Esophagus squamous epithelium (tissue), 5 donors: ENCODE data around the gene RABEP2. TPM values are rescaled to one million over a fixed set of nuclear protein-coding genes. Genes with fewer than 3 reads are reported as not detected.

ENCODE experiments used
- DNase-seq: peaks from one replicate; lab custom pipeline; 2025; lab: John Stamatoyannopoulos, UW
- H3K27ac ChIP-seq, 4 donors: fragments of 200-600 bp; sonication (generic); one replicate each; pipeline ENCODE4 v1.5.1; 2016 to 2019; ENCODE audit warnings: mild to moderate bottlenecking in 1 of 4
- H3K27me3 ChIP-seq, 4 donors: fragments of 200-600 bp; sonication (generic); 1 replicate in 3 of 4; 2 replicates in 1 of 4; pipeline versions ENCODE4 v1.5.1 to v1.6.0; 2017 to 2021; ENCODE audit warnings: antibody characterized with exemption in 1 of 4
- H3K36me3 ChIP-seq, 3 donors: fragments of 200-600 bp; sonication (generic); one replicate each; pipeline ENCODE4 v1.5.1; 2016 to 2019
- H3K4me1 ChIP-seq, 3 donors: fragments of 200-600 bp; sonication (generic); one replicate each; pipeline ENCODE4 v1.5.1; 2017 to 2019
- H3K4me3 ChIP-seq, 4 donors: fragments of 200-600 bp; sonication (generic); 1 replicate in 3 of 4; 2 replicates in 1 of 4; pipeline ENCODE4 v1.5.1; 2016 to 2019; ENCODE audit warnings: mild to moderate bottlenecking in 2 of 4, moderate library complexity in 1 of 4
- H3K9me3 ChIP-seq, 3 donors: fragments of 200-600 bp; sonication (generic); one replicate each; pipeline ENCODE4 v1.5.1; 2016 to 2019
- POLR2A ChIP-seq, 4 donors: fragments of 450-650 bp; IDR thresholded peaks; one replicate each; pipeline ENCODE4 v1.6.1; 2017; ENCODE audit warnings: antibody characterized with exemption in 4 of 4, mild to moderate bottlenecking in 4 of 4, moderate library complexity in 3 of 4
- WGBS, 2 donors: methylation state at CpG; one replicate each; pipeline ENCODE4 v1.1.5; 2018; 5-methylcytosine and 5-hydroxymethylcytosine counted together
- intact Hi-C: fragments of 100-400 bp; cut with DNase I; formaldehyde crosslinking; loops from one replicate; pipeline ENCODE4 v1.15.0; 2022
- total RNA-seq, 4 donors: library from RNA; depleted of rRNA; stranded (reverse); fragments of >200 nt; gene quantifications; one replicate each; pipeline ENCODE4 v1.1.0, GENCODE V29; 2016
- TF ChIP-seq, protein P1 (sequence below), 6 experiments: fragments of 450-650 bp in 4 of 6; fragments of 200-600 bp in 2 of 6; sonication (generic) in 2 of 6; IDR thresholded peaks; one replicate each; pipeline ENCODE4 v1.5.1; 2016 to 2019; ENCODE audit warnings: antibody characterized with exemption in 6 of 6, mild to moderate bottlenecking in 4 of 6, moderate library complexity in 4 of 6
- donor health status: DM: yes; HTN: yes; CAD: no.

RABEP2 gene
- total RNA-seq, 4 donors from 2014 or later, result 28.7 to 47.2 (median 37.2) TPM

DNA sequence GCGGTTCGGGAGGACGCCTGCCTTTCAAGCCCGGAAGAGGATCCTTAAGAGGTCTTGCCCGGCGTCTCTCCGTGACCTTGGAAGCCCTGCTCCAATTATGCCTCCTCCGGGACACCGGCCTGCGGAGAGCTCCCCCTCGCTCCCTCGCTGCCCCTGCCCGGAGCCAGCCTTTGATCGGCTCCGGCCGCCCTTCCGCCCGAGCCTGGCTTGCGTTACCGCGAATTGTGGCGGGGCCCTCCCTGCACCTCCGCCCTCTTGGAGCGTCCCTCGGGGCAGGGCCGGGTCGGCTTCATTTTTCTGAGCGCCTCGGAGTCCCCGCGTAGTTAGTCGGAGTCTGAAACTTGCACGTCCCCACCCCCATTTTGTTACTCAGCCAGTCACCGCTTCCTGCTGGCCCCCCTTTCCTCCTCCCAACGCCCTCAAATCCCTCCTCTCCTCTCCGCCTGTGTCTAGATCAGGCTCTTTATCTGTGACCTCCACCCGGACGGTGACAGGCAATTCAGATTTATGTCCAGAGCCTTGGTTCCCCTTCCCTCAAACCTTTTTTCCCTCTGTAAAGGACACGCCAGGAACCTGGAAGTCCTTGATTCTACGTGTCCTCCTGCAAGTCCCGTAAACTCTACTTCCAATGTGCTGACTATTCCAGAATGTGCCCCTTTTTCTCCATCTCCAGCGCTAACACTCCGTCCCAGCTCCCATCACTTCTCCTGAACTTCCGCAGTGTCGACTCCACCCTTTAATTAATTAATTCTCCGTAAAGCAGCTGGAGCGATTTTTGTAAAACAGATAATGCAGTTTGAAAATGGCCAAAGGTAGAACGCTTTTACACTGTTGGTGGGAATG is 569 bp upstream of the RABEP2 start:
- peak in 2 of 4 donors; percentile 38 to 55 for TF ChIP-seq POLR2A (IDR thresholded peaks at IDR 0.05)
- TF ChIP-seq, protein P1, sequence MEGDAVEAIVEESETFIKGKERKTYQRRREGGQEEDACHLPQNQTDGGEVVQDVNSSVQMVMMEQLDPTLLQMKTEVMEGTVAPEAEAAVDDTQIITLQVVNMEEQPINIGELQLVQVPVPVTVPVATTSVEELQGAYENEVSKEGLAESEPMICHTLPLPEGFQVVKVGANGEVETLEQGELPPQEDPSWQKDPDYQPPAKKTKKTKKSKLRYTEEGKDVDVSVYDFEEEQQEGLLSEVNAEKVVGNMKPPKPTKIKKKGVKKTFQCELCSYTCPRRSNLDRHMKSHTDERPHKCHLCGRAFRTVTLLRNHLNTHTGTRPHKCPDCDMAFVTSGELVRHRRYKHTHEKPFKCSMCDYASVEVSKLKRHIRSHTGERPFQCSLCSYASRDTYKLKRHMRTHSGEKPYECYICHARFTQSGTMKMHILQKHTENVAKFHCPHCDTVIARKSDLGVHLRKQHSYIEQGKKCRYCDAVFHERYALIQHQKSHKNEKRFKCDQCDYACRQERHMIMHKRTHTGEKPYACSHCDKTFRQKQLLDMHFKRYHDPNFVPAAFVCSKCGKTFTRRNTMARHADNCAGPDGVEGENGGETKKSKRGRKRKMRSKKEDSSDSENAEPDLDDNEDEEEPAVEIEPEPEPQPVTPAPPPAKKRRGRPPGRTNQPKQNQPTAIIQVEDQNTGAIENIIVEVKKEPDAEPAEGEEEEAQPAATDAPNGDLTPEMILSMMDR (IDR thresholded peaks at IDR 0.05), result no peak
- peak overlapping the region; percentile 54 to 95 (median 72) for H3K4me3 ChIP-seq
- peak overlapping the region; percentile 90 to 99 (median 96) for H3K27ac ChIP-seq
- peaks cover 0 to 20% (median 0%) of the 10 kb centered on the region in 3 donors for H3K36me3 ChIP-seq
- no peaks in the 10 kb centered on the region for H3K27me3 ChIP-seq
- intact Hi-C loops, result no loop called here
- DNase-seq, result peak; percentile 61
- H3K4me1 ChIP-seq, result peaks cover 10 to 28% (median 15%) of the 10 kb centered on the region in 3 donors
- no peaks in the 10 kb centered on the region for H3K9me3 ChIP-seq
- 1% methylated on average over 24 to 42 of the region's 48 CpGs for WGBS, 2 donors

DNA sequence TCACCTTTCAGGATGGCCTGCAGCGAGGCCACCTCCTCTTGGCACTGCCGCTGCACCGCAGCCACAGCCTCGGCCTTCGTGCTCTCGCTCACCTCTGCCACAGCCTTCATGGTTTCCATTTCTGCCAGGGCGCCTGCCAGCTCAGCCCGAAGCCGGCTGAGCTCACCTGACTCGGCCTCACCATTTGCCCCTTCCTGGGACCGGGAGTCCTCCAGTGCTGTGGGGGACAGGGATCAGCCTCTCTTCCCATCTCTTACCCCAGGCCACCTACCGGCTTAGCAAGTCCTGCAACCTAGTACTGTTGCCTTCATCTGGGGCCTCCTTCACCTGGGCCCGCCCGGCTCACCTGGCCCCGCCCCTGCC is 658 bp downstream of the RABEP2 start:
- H3K36me3 ChIP-seq, result peaks cover under 1 to 31% (median 5%) of the 10 kb centered on the region in 3 donors
- intact Hi-C loops, result no loop called here
- H3K27me3 ChIP-seq, result no peaks in the 10 kb centered on the region
- WGBS, 2 donors, result 25 to 27% methylated on average over 7 of the region's 15 CpGs
- peak in 1 of 4 donors; percentile 38 for TF ChIP-seq POLR2A (IDR thresholded peaks at IDR 0.05)
- TF ChIP-seq, protein P1 (IDR thresholded peaks at IDR 0.05), result peak in 3 of 6 experiments; percentile 39 to 45 (median 40)
- peak overlapping the region; percentile 90 to 99 (median 96) for H3K27ac ChIP-seq
- no peak for DNase-seq
- H3K4me1 ChIP-seq, result peaks cover 10 to 28% (median 15%) of the 10 kb centered on the region in 3 donors
- no peaks in the 10 kb centered on the region for H3K9me3 ChIP-seq
- H3K4me3 ChIP-seq, result peak overlapping the region; percentile 54 to 95 (median 72)

DNA sequence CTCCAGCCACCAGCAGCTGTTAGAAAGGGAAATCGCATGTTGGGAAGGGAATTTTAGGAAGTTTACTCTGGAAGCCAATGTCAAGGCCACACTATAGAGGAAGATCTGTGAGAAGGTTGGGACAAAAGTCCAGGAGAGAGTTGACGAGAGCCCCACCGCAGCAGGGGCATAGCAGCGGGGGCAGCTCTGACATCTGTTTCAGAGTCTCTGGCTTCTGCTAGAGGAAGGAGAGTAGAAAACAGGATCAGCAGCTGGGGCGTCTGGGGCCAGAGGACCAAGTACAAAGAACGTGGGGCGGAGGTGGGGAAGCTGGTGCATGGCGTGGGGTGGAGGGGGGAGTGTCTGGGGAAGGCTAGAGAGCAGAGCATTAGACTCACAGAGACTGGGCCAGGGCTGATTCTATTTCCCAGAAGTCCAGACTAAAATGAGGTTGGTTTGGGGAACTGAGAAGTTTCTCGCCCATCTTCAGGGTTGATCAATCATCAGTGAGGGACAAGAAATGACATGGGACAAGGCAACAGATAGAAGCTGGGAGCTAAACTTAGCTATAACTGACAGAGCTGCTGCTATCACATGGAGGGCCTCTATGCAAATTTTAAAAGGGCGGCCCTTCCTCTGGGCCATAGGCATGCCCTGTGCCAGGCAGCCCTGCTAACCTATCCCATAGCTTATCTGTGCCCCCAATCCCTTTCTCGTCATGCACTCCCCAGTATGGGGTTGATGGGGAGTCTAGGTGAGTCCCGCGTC is 1.2 kb downstream of the RABEP2 start:
- Histone ChIP-seq H3K36me3 (peaks cover 6 to 37% (median 11%) of the 10 kb centered on the region in 3 donors), H3K27ac (peak overlapping the region; percentile 90 to 99 (median 96)), H3K27me3 (no peaks in the 10 kb centered on the region), H3K9me3 (no peaks in the 10 kb centered on the region), H3K4me1 (peaks cover 10 to 28% (median 15%) of the 10 kb centered on the region in 3 donors), H3K4me3 (peak overlapping the region; percentile 54 to 95 (median 72))
- 56 to 64% methylated on average over 9 of the region's 13 CpGs for WGBS, 2 donors
- TF ChIP-seq, protein P1 (IDR thresholded peaks at IDR 0.05), result no peak
- no peak for TF ChIP-seq POLR2A (IDR thresholded peaks at IDR 0.05)
- intact Hi-C loops, result no loop called here
- no peak for DNase-seq

DNA sequence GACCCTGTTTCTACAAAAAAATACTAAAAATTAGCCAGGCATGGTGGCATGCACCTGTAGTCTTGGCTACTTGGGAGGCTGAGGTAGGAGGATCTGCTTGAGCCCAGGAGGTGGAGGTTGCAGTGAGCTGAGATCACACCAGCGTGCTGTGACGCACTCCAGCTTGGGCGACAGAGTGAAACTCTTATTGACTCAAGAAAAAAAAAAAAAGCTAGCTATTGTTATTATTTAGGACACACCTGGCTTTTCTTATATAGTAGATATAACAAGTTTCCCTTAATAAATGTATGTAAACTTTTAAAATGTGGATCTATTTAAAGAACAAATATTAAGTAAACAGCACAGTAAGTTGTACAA is 1.8 kb downstream of the RABEP2 start:
- Histone ChIP-seq H3K9me3 (no peaks in the 10 kb centered on the region), H3K27me3 (no peaks in the 10 kb centered on the region), H3K36me3 (peaks cover 6 to 43% (median 16%) of the 10 kb centered on the region in 3 donors), H3K4me1 (peaks cover 10 to 28% (median 15%) of the 10 kb centered on the region in 3 donors), H3K27ac (peak overlapping the region; percentile 15 to 98 (median 92)), H3K4me3 (no peak overlapping the region)
- WGBS, 2 donors, result 70 to 88% methylated on average over 3 of the region's 3 CpGs
- DNase-seq, result no peak
- intact Hi-C loops, result no loop called here
- no peak for TF ChIP-seq POLR2A (IDR thresholded peaks at IDR 0.05)
- TF ChIP-seq, protein P1 (IDR thresholded peaks at IDR 0.05), result no peak
